CD4-positive, alpha-beta T cell treated with Interleukin-17A for 4 hours (primary cell): ENCODE measurements around the gene KDSR.

ENCODE experiments used
- DNase-seq: peaks from one replicate; pipeline ENCODE4 v3.0.0-alpha.2; 2020; ENCODE audit warnings: mixed read lengths

The KDSR gene

GRCh38 chr18:63319383-63320122 is 47.5 kb downstream of the KDSR start, which contains the start of gene BCL2:
TSS of gene BCL2 (minus strand) at chr18:63319769.
- no peak for DNase-seq

DNA sequence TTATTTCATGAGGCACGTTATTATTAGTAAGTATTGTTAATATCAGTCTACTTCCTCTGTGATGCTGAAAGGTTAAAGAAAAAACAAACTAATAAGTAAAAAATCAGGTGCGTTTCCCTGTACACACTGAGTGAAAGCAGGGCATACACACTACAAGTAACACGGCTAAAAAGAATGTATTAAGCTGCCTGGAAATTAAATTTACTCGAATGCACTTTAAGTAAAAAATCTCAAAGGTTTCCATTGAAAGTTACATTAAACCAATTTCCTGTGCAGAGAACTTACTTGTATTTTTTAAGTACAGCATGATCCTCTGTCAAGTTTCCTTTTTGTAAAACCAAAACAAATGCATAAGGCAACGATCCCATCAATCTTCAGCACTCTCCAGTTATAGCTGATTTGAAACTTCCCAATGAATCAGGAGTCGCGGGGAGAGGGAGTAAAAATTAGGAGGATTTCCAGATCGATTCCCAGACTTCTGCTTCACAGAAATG is 48.1 kb downstream of the KDSR start:
- no peak for DNase-seq

GRCh38 chr18:63317982-63318888 is 48.8 kb downstream of the KDSR start:
- DNase-seq, result peak; percentile 82

DNA sequence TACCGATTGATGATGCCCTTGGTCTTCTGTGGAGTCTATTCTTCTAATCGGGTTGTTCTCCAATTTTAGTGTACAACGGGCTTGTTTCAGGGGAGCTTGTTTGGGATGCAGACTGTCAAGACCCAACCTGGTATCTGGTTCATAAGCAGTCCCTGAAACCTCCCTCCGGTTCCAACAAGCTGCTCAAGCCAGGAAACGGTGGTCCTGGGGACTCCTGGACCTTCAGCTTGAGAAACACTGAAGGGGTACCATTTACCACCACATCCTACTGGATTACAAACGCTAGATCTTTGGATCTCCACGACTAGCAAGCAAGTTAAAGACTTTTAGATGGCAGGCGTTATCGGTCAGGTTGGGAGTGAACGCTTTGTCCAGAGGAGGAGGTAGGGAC is 49.5 kb downstream of the KDSR start:
- DNase-seq, result no peak

GRCh38 chr18:63316612-63317555 is 50.1 kb downstream of the KDSR start:
- DNase-seq, result no peak

GRCh38 chr18:63315876-63316275 is 51.1 kb downstream of the KDSR start:
- DNase-seq, result no peak

GRCh38 chr18:63315131-63315662 is 51.8 kb downstream of the KDSR start:
- peak; percentile 42 for DNase-seq

- DNase-seq, result no peak
These were observed 52.8 kb downstream of the KDSR start for GRCh38 chr18:63314062-63314790.

DNA sequence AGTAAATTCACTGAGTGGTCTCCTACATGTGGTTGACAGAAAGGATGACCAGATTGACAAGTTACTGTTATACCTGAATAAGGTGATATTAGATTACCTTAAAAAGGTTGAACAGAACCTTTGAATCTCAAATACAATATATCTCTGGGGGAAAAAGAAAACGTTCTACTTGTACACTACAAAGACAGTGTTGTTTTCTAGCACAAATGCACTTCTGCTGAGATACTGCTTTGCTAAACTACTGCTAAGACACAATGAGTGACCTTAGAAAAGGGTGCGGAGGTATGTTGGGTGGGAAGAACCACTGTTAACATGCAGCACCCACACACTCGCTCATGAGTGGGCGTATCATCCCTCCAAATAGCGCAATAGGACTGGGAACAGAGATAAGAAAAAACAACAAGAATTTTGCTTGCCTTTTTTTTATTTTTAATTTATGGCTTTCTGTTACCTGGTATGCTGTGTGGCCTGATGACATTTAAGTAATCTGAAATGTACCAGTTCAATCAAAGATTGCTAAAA is 53.5 kb downstream of the KDSR start:
- no peak for DNase-seq

GRCh38 chr18:63312737-63313395 is 54.1 kb downstream of the KDSR start:
- no peak for DNase-seq

- DNase-seq, result no peak
These were observed 55.0 kb downstream of the KDSR start for GRCh38 chr18:63312019-63312409.

GRCh38 chr18:63311118-63312018 is 55.6 kb downstream of the KDSR start:
- no peak for DNase-seq

DNA sequence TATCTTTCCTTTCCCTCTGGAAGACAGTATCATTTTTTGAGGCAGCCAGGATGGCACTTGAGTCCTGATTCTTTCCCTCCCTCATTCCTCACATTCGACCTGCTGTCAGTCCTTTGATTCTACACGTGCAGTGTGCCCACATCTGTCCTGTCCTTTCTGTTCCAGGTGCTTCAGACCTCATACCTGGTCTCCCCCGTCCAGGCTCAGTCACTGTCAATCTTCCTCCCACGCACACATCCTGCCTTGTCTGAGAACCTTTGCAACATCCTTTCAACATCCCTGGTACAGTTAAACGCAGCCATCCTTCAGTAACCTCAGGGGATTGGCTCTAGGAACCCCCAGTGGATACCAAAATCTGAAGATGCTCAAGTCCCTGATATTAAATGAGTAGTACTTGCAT is 57.6 kb downstream of the KDSR start:
- peak; percentile 66 for DNase-seq

- no peak for DNase-seq
These were observed 59.3 kb downstream of the KDSR start for GRCh38 chr18:63307551-63308200.

- DNase-seq, result no peak
These were observed 60.0 kb downstream of the KDSR start for GRCh38 chr18:63306819-63307550.

DNA sequence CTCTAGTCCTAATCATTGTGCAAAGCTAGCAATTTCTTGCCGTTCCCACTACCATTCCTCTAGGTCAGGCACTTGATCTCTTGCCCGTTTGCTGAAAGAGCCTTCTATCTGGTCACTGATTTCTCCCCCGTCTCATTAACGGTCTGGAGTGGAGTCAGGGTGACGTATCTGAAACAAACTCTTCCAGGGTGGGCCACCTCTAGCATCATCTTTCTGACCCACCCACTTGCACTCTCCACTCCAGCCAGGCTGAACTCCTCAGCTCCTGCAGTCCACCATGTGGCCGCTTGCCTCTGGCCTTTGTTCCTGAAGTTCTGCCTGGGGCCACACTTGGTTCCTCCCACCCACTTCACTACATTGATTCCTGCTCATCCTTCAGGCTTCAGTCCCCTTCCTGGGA is 60.8 kb downstream of the KDSR start:
- DNase-seq, result no peak

GRCh38 chr18:63303547-63303946 is 63.5 kb downstream of the KDSR start:
- DNase-seq, result no peak

DNA sequence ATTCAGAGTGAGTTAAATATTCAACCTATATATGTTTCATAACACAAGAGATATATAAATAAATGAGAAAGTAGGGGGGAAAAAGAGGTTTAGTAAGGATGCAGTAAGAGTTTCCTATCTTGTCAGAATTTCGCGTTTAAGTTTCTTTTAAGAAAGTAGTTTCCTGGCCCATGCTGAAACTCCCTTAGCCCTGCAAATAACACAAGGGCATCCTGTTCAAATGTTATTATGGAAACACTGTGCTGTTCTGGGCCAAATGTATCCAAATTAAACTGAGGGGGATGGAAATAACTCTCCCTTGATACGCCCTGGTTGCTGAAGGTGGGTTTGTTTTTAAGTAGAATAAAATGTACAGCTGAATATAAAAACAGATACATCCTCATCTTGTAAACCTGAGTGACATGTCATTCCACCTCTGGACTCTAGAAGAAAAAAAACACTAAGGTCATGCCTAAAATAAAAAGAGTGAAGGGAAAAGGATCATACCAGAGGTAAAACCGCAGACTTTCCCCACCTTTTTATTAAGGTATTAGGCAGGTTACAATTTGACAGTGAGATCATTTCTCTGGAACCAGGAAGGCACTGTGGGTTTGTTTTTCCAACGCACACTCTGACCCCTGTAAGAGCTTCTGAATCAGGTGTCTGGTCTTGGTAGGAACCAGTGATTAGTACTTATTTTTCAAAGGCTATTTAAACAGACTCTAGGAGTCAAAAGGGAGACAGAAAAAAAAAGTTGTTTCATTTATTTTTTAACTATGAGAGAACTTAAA is 64.2 kb downstream of the KDSR start:
- DNase-seq, result no peak
